Smooth muscle cell (in vitro differentiated cells): ENCODE measurements around the gene CADM2. TPM values are rescaled to one million over a fixed set of nuclear protein-coding genes. Genes with fewer than 3 reads are reported as not detected.

Experiments
- DNase-seq: peaks from one replicate; lab custom pipeline; 2025; ENCODE audit not compliant: unreplicated experiment; lab: John Stamatoyannopoulos, UW
- H2AFZ ChIP-seq: fragments of 200-600 bp; sonication (generic); 2 replicates; pipeline ENCODE4 v1.6.0; 2016; ENCODE audit warnings: antibody characterized with exemption, low read depth, mild to moderate bottlenecking
- H3F3A ChIP-seq: fragments of 200-600 bp; sonication (generic); 2 replicates; pipeline ENCODE4 v1.6.0; 2017; ENCODE audit warnings: antibody characterized with exemption, low read depth
- H3K27ac ChIP-seq: fragments of 200-600 bp; sonication (generic); 2 replicates; pipeline ENCODE4 v1.5.1; 2016; ENCODE audit warnings: low read depth, mild to moderate bottlenecking
- H3K27me3 ChIP-seq: fragments of 200-600 bp; sonication (generic); 2 replicates; pipeline ENCODE4 v1.6.1; 2016; ENCODE audit warnings: low read depth, mild to moderate bottlenecking
- H3K36me3 ChIP-seq: fragments of 200-600 bp; sonication (generic); 2 replicates; pipeline ENCODE4 v1.5.1; 2016; ENCODE audit warnings: low read depth
- H3K4me1 ChIP-seq: fragments of 200-600 bp; sonication (generic); 2 replicates; pipeline ENCODE4 v1.5.1; 2016; ENCODE audit warnings: low read depth
- H3K4me2 ChIP-seq: fragments of 200-600 bp; sonication (generic); 2 replicates; pipeline ENCODE4 v1.6.0; 2016; ENCODE audit warnings: mild to moderate bottlenecking
- H3K4me3 ChIP-seq: fragments of 200-600 bp; sonication (generic); 2 replicates; pipeline ENCODE4 v1.5.1; 2016; ENCODE audit warnings: mild to moderate bottlenecking
- H3K79me2 ChIP-seq: fragments of 200-600 bp; sonication (generic); 2 replicates; pipeline ENCODE4 v1.6.0; 2016; ENCODE audit warnings: low read depth, mild to moderate bottlenecking
- H3K9ac ChIP-seq: fragments of 200-600 bp; sonication (generic); 2 replicates; pipeline ENCODE4 v1.6.0; 2016; ENCODE audit warnings: low read depth
- H3K9me3 ChIP-seq: fragments of 200-600 bp; sonication (generic); replicated peaks from 2 replicates; pipeline ENCODE4 v1.5.1; 2016; ENCODE audit warnings: low read depth
- H4K20me1 ChIP-seq: fragments of 200-600 bp; sonication (generic); 2 replicates; pipeline ENCODE4 v1.6.0; 2016; ENCODE audit warnings: low read depth
- CTCF ChIP-seq: fragments of 200-600 bp; sonication (generic); IDR thresholded peaks from 2 replicates; pipeline ENCODE4 v1.5.1; 2017; ENCODE audit warnings: borderline replicate concordance, mild to moderate bottlenecking, antibody characterized with exemption; ENCODE audit not compliant: insufficient read depth, poor library complexity, severe bottlenecking
- WGBS: methylation state at CpG from one replicate; pipeline ENCODE4 v1.1.7; 2016; ENCODE audit warnings: low lambda C conversion rate; 5-methylcytosine and 5-hydroxymethylcytosine counted together
- polyA plus RNA-seq: library from polyadenylated mRNA; unstranded; fragments of >200 nt; fragmentation: Nextera tagmentation; extraction: Ambion mirVana; gene quantifications from 2 replicates; pipeline ENCODE4 v1.2.1, GENCODE V29; 2016
- total RNA-seq: library from RNA; depleted of rRNA; stranded (reverse); fragments of >200 nt; gene quantifications from 2 replicates; pipeline ENCODE4 v1.2.3, GENCODE V29; 2014

Gene CADM2
- total and polyA plus RNA-seq, 2 experiments from 2014 or later = 0.13 TPM; not detected in 1

GRCh38 chr3:85589145-85589544, 630.4 kb downstream of the CADM2 start:
- WGBS = 87% methylated on average over 3 of the region's 3 CpGs
- no peak overlapping the region for H3K4me2 ChIP-seq
- no peak for DNase-seq
- H3K36me3 ChIP-seq = no peaks in the 10 kb centered on the region
- H3K4me3 ChIP-seq = no peak overlapping the region
- H3K9ac ChIP-seq = no peak overlapping the region
- no peak overlapping the region for H2AFZ ChIP-seq
- no peaks in the 10 kb centered on the region for H3F3A ChIP-seq
- H3K9me3 ChIP-seq = no peaks in the 10 kb centered on the region
- H3K79me2 ChIP-seq = no peaks in the 10 kb centered on the region
- no peak overlapping the region for H3K27ac ChIP-seq
- TF ChIP-seq CTCF = no peak
- no peaks in the 10 kb centered on the region for H3K27me3 ChIP-seq
- no peaks in the 10 kb centered on the region for H4K20me1 ChIP-seq
- no peaks in the 10 kb centered on the region for H3K4me1 ChIP-seq

- Histone ChIP-seq H4K20me1 (no peaks in the 10 kb centered on the region), H3K4me1 (no peaks in the 10 kb centered on the region), H3K27me3 (no peaks in the 10 kb centered on the region), H3K27ac (no peak overlapping the region), H3K36me3 (no peaks in the 10 kb centered on the region), H3F3A (no peaks in the 10 kb centered on the region), H3K9ac (no peak overlapping the region), H3K9me3 (no peaks in the 10 kb centered on the region), H3K79me2 (no peaks in the 10 kb centered on the region), H3K4me3 (no peak overlapping the region), H2AFZ (no peak overlapping the region), H3K4me2 (no peak overlapping the region)
- no peak for DNase-seq
- no peak for TF ChIP-seq CTCF
- WGBS = 76% methylated on average over 2 of the region's 2 CpGs
Measured at GRCh38 chr3:85591451-85591850, 632.7 kb downstream of the CADM2 start.

GRCh38 chr3:85592256-85592655, 633.5 kb downstream of the CADM2 start:
- no peaks in the 10 kb centered on the region for H3K79me2 ChIP-seq
- no peak for TF ChIP-seq CTCF
- H3K4me3 ChIP-seq = no peak overlapping the region
- H3F3A ChIP-seq = no peaks in the 10 kb centered on the region
- no peaks in the 10 kb centered on the region for H3K36me3 ChIP-seq
- DNase-seq = no peak
- no peak overlapping the region for H2AFZ ChIP-seq
- no peak overlapping the region for H3K27ac ChIP-seq
- H3K9me3 ChIP-seq = no peaks in the 10 kb centered on the region
- H4K20me1 ChIP-seq = no peaks in the 10 kb centered on the region
- 81% methylated on average over 1 of the region's 1 CpG for WGBS
- no peaks in the 10 kb centered on the region for H3K27me3 ChIP-seq
- no peaks in the 10 kb centered on the region for H3K4me1 ChIP-seq
- no peak overlapping the region for H3K4me2 ChIP-seq
- H3K9ac ChIP-seq = no peak overlapping the region

- no peak overlapping the region for H3K27ac ChIP-seq
- H3K79me2 ChIP-seq = no peaks in the 10 kb centered on the region
- no peak for TF ChIP-seq CTCF
- no peaks in the 10 kb centered on the region for H3K4me1 ChIP-seq
- no peaks in the 10 kb centered on the region for H3K27me3 ChIP-seq
- H3K36me3 ChIP-seq = no peaks in the 10 kb centered on the region
- no peak overlapping the region for H3K4me3 ChIP-seq
- no peak overlapping the region for H2AFZ ChIP-seq
- DNase-seq = no peak
- H4K20me1 ChIP-seq = no peaks in the 10 kb centered on the region
- H3K9ac ChIP-seq = no peak overlapping the region
- no peaks in the 10 kb centered on the region for H3K9me3 ChIP-seq
- no peak overlapping the region for H3K4me2 ChIP-seq
- H3F3A ChIP-seq = no peaks in the 10 kb centered on the region
- WGBS = 68% methylated on average over 1 of the region's 1 CpG
Measured at GRCh38 chr3:85594676-85595075, 635.9 kb downstream of the CADM2 start.
